GM15510 (cell line): ENCODE data around the gene CD4.
A peak's percentile ranks its signal among the peaks of the same experiment; 100 is the strongest.

Source experiments
- POLR2A ChIP-seq: IDR thresholded peaks from 3 replicates; pipeline ENCODE4 v1.6.1; 2011; ENCODE audit warnings: borderline replicate concordance; ENCODE audit not compliant: insufficient read length; ENCODE audit errors: extremely low read depth

CD4 gene

GRCh38 chr12:6759741-6760140 lies 29.6 kb upstream of the CD4 start:
- no peak for TF ChIP-seq POLR2A

DNA sequence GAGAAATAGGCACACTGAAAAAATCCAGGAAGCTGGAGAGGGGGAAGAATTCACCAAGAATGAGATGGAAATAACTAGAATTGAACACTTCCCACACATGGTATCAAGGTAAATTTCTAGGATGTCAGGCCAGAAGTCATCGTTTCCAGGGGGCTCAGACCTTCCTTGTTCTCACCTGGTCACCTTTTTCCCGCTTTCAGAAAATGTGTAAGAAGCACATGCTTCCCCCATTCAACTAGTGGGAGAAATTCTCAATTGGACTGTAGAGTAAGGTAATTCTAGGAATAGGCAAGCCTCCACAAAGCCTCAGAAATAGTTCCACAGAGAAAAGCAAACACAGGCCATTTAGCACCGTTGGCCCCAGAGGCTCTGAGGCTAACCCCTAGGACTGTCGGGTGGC lies 25.9 kb upstream of the CD4 start:
- TF ChIP-seq POLR2A, result no peak

- TF ChIP-seq POLR2A, result no peak
These were observed 25.1 kb upstream of the CD4 start for GRCh38 chr12:6764011-6764828.

DNA sequence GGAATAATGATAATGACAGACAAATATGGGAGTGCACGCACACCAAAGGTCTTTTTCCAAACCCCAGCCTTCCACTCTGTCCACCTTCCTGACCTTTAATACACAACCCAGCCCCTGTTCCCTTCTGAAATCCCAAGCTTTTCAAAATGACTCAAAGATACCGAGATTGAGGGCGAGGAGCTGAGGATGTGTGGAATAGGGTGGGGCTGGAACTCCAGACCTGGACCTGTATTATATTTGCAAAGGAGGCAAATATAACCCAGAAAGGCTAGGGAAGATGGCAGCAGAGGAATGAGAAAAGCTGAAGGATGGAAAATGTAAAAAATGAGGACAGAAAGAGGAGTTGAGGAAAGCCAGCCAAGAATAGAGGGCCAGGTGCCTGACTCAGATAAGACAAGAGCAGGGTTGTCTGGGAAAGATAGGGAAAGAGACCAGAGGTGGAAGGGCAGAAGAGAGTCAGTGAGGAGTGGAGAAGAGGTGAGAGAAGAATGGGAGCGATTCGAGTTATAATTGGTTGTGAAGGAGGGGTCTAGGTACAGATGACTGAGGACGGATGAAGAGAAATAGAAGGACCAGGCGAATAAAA lies 24.2 kb upstream of the CD4 start:
- TF ChIP-seq POLR2A, result no peak

DNA sequence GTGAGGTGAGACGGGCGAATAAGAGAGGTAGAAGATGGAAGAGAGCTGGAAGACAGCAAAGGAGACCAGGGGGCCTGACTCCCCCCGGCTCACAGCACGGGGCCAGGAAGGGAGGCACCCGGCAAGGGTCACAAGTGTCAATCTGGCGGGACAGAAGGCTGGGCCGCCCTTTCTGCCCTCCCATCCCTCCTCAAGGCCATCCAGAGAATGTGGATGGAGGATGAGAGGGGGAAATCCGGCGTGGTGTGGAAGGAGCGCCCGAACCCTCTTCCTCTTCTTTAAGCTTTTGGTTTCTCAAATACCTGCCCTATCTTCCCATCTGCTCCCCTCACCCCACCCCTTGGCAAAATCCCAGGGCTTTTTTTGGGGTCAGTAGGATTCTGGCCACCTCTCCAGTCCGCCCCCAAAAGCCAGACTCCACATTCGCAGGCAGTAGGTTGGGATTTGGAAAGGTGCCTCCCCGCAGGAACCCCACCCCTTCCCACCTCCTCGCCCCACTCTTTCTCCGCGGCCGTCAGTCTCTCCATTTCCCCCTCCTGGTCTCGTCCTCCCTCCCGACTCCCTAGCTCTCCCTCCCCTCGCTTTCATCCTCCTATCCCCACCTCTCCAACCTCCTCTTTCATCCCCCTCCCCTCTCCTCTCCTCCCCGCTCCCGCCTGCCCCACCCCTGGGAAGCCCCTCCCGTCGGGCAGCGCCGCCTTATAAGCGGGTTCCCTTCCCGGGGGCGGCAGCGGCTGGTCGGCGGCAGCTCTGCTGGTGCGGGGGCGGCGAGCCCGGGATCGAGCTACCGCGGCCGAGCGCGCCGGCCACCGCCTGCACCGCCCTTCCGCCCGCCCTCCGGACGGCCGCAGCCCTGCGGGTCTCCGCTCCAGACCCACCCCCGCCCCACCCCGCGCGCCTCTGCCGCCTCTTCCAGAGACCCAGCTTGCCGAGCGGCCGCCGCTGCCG lies 23.4 kb upstream of the CD4 start, which contains the start of gene PTMS:
Gene PTMS (plus strand): TSS at position 730 of the 948 bp plus-strand sequence. CDS start 343 bp downstream, outside the sequence.
- peak; percentile 71 for TF ChIP-seq POLR2A

DNA sequence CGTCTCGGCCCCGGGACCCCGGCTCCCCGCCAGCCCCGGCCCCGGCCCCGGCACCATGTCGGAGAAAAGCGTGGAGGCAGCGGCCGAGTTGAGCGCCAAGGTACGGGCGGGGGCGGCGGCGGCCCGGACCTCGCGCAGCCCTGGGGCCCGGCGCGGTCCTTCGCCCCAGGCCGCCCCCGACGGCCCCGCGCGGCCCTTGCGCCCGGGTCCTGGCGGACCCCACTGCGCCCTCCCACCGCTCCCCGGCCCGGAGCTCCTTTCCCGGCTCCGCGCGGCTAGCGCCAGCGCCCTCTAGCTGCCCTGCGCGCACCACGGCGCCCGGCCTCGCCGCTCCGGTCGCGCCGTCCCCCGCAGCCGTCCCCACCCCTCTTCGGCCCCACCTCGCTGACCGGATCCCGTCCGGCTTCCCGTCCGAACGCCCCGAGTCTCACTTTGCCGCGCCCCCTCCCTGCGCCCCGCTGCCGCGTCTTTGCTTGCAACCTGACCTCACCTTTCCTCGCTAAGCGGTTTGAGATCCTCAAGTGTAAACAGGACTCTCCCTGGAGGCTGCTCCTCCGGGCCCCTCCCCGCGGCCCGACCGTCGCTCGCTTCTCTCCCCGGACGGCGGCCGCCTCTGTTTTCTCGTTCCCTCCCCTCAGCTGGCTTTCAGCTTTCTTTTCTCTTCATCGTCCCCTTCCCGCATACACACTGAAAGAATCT lies 22.5 kb upstream of the CD4 start:
- TF ChIP-seq POLR2A, result peak; percentile 22

GRCh38 chr12:6767353-6768319 lies 21.7 kb upstream of the CD4 start:
- TF ChIP-seq POLR2A, result no peak

GRCh38 chr12:6768437-6768914 lies 20.9 kb upstream of the CD4 start:
- TF ChIP-seq POLR2A, result no peak

DNA sequence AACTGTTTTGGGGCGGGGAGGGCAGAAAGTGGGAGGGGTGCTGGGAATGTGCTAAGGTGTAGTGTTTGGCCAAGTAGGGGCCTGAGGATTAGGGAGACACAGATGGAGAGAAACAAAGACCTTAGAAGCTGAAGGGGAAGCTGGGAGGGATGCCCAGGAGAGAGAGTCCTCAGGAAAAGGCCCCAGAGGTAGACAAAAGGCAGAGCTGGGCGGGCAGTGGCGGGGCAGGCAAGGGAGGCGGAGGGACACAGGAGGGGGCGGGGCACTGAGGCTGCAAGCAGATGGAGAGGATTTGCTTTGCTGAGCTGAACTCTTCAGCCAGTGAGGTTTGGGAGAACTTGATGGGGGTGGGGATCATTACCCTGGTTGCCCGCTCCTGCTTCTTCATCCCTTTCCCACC lies 20.3 kb upstream of the CD4 start:
- no peak for TF ChIP-seq POLR2A

DNA sequence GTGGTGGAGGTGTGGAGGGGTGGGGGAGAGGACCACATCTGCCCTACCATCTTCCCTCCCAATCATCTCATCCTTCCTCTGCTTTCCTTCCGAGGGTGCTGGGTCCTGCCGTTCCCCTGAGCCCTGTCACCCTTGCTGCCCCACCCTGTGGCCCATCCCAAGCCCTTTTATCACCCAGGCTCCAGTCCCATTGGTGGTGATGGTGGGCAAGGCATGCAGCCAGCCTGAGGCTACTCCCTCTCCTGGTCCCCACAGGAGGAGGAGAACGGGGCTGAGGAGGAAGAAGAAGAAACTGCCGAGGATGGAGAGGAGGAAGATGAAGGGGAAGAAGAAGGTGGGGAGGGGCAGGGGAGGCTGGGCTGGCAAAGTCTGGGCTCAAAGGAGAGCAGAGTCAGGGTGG lies 19.7 kb upstream of the CD4 start:
- TF ChIP-seq POLR2A, result no peak

- no peak for TF ChIP-seq POLR2A
These were observed 19.2 kb upstream of the CD4 start for GRCh38 chr12:6770094-6770493.

GRCh38 chr12:6770600-6770999 lies 18.7 kb upstream of the CD4 start:
- TF ChIP-seq POLR2A, result no peak

DNA sequence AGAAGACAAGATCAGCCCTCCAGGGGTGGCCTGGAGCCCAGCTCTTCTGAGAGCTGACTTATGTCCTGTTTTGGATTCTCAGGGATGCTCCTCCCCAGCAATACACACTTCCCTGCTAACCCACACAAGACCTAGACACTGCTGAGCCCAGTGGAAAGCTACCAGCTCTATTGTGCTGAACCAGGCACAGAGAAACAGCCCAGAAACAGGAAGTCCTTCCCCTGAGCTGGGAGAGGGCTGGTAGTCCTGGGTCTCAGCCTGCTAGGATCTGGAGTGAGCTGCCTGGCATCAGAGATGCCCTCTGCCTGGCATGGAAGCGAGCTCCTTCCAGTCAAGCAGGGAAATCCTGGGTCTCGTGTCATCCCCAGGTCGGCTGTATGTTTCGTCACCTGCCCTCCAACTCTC lies 18.2 kb upstream of the CD4 start:
- no peak for TF ChIP-seq POLR2A
